HepG2 (cell line): Measurements from ENCODE around the gene ZSCAN32. TPM values are rescaled to one million over a fixed set of nuclear protein-coding genes. Genes with fewer than 3 reads are reported as not detected.
A peak's percentile ranks its signal among the peaks of the same experiment; 100 is the strongest.

ENCODE experiments used
- GABPA ChIP-seq, 2 experiments: IDR thresholded peaks; 2 replicates each; pipeline ENCODE4 v1.6.1; 2011 to 2016; ENCODE audit warnings: low read depth in 2 of 2, low read length in 1 of 2, missing biosample characterization in 1 of 2, missing genetic modification characterization in 1 of 2
- HCFC1 ChIP-seq: fragments of 150-350 bp; IDR thresholded peaks from 2 replicates; pipeline ENCODE4 v1.6.1; 2014; ENCODE audit warnings: low read depth, low read length
- MED1 ChIP-seq: sonication (generic); formaldehyde crosslinking; IDR thresholded peaks from 2 replicates; pipeline ENCODE4 v1.4.0; 2020; ENCODE audit warnings: missing genetic modification reagents
- MLX ChIP-seq: IDR thresholded peaks from 2 replicates; pipeline ENCODE4 v1.6.1; 2016
- PAWR ChIP-seq: sonication (generic); formaldehyde crosslinking; IDR thresholded peaks from 2 replicates; pipeline ENCODE4 v1.4.0; 2020; ENCODE audit warnings: missing genetic modification reagents, mild to moderate bottlenecking, borderline replicate concordance
- SMAD1 ChIP-seq: sonication (generic); formaldehyde crosslinking; IDR thresholded peaks from 2 replicates; pipeline ENCODE4 v1.4.0; 2020; ENCODE audit warnings: missing genetic modification reagents, low read depth, mild to moderate bottlenecking, borderline replicate concordance
- SMARCE1 ChIP-seq: fragments of 450-650 bp; IDR thresholded peaks from 2 replicates; pipeline ENCODE4 v1.6.1; 2017; ENCODE audit warnings: borderline replicate concordance
- TBP ChIP-seq: sonication (generic); formaldehyde crosslinking; IDR thresholded peaks from 2 replicates; pipeline ENCODE4 v1.5.0; 2020; ENCODE audit warnings: missing genetic modification reagents
- TBX3 ChIP-seq: fragments of 450-650 bp; IDR thresholded peaks from 2 replicates; pipeline ENCODE4 v1.6.1; 2017; ENCODE audit warnings: antibody characterized with exemption, mild to moderate bottlenecking, inconsistent platforms, borderline replicate concordance
- WIZ ChIP-seq: sonication (generic); formaldehyde crosslinking; IDR thresholded peaks from 2 replicates; pipeline ENCODE4 v1.5.1; 2020; ENCODE audit warnings: mild to moderate bottlenecking, missing genetic modification reagents
- ZEB1 ChIP-seq: IDR thresholded peaks from 2 replicates; pipeline ENCODE4 v1.6.1; 2012; ENCODE audit warnings: mild to moderate bottlenecking, low read depth, inconsistent platforms; ENCODE audit not compliant: insufficient replicate concordance
- ZFAT ChIP-seq: sonication (generic); formaldehyde crosslinking; conservative IDR thresholded peaks from 2 replicates; pipeline ENCODE4 v1.8.1; 2023; ENCODE audit warnings: missing genetic modification reagents, inconsistent platforms
- ZFP41 ChIP-seq: sonication (generic); formaldehyde crosslinking; IDR thresholded peaks from 2 replicates; pipeline ENCODE4 v1.4.0; 2020; ENCODE audit warnings: mild to moderate bottlenecking, missing genetic modification reagents, borderline replicate concordance
- ZMYM3 ChIP-seq: sonication (generic); formaldehyde crosslinking; IDR thresholded peaks from 2 replicates; pipeline ENCODE4 v1.5.1; 2020; ENCODE audit warnings: mild to moderate bottlenecking, missing genetic modification reagents
- ZNF136 ChIP-seq: sonication (generic); formaldehyde crosslinking; IDR thresholded peaks from 2 replicates; pipeline ENCODE4 v1.8.1; 2022; ENCODE audit warnings: low read depth, mild to moderate bottlenecking, moderate library complexity, missing genetic modification reagents
- ZNF644 ChIP-seq: IDR thresholded peaks from 2 replicates; pipeline ENCODE4 v1.6.1; 2016; ENCODE audit warnings: low read depth
- polyA plus RNA-seq, 8 experiments: library from polyadenylated mRNA; depleted of rRNA in 3 of 8; stranded (reverse) in 7 of 8; unstranded in 1 of 8; fragments of >200 nt; fragmentation: Illumina TruSeq in 4 of 8; extraction: Trizol in 4 of 8; gene quantifications; 2 replicates each; pipeline versions ENCODE4 v1.2.1 to v1.2.3, GENCODE V29; 2011 to 2016; ENCODE audit warnings: low read depth in 4 of 8, missing spikeins in 1 of 8, mixed read lengths in 1 of 8; ENCODE audit not compliant: insufficient read depth in 1 of 8
- total RNA-seq, 5 experiments: library from RNA; depleted of rRNA; stranded (reverse); fragments of >200 nt; fragmentation: Illumina TruSeq; extraction: Trizol; gene quantifications; 2 replicates each; pipeline ENCODE4 v1.2.3, GENCODE V29; 2016; ENCODE audit warnings: low read depth in 1 of 5
- TF ChIP-seq, protein P1 (sequence below): IDR thresholded peaks from 2 replicates; pipeline ENCODE4 v1.6.1; 2016; ENCODE audit warnings: missing compliant biosample characterization, missing genetic modification reagents, borderline replicate concordance
- TF ChIP-seq, protein P2 (sequence below): IDR thresholded peaks from 2 replicates; pipeline ENCODE4 v1.6.1; 2016; ENCODE audit warnings: low read depth, missing genetic modification reagents, missing compliant biosample characterization
- TF ChIP-seq, protein P3 (sequence below): sonication (generic); formaldehyde crosslinking; IDR thresholded peaks from 2 replicates; pipeline ENCODE4 v1.5.0; 2020; ENCODE audit warnings: mild to moderate bottlenecking, missing genetic modification reagents

Gene ZSCAN32
- total and polyA plus RNA-seq, 2 of the 13 experiments (the other 11 are each of a cell fraction or from before 2014, with no cell fraction given), result 10.7 to 12.8 TPM

DNA sequence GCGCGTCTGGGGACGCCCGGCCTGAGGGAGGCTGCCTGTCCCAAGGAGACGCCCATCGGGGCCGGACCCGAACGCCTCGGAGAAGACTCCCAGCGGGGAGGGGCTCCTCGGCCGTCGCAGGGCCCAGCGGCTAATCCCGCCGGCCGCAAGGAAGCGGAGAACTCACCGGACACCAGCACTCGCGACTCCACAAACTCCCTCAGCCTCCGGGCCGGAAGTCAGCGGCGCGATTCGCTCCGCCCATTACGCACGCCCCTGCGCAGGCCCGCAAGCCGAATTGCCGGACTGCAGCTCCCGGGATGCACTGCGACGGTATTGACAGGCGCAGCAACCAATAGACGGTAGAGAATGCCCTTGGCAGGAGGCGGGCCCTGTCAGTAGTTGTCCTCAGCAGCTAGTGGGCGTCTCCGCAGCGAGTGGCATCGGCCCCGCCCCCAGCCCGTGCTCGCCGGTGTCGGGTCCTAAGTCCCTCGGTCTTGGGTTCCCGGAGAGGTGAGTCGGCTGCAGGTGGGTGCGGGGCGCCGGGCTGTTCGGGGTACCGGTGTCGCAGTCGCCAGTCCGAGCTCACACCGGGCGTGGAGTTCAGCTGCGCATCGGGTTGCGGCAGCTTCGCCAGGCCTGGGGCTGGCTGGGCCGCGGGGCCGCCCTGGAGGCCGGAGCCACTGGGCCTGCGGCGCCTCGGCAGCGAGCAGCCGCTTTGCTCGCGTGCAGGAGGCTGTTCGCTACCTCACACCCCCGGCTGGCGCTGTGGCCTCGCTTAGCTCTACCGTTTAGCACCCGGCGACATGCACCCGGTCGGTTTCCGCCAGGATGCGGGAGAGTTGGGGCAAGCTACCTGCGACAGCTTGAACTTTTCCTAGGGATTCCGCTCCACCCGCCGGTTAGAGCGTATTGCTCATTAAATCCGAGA is at the start of gene ZSCAN32, which contains the start of gene ZNF174 (continued):
- TF ChIP-seq, protein P1, sequence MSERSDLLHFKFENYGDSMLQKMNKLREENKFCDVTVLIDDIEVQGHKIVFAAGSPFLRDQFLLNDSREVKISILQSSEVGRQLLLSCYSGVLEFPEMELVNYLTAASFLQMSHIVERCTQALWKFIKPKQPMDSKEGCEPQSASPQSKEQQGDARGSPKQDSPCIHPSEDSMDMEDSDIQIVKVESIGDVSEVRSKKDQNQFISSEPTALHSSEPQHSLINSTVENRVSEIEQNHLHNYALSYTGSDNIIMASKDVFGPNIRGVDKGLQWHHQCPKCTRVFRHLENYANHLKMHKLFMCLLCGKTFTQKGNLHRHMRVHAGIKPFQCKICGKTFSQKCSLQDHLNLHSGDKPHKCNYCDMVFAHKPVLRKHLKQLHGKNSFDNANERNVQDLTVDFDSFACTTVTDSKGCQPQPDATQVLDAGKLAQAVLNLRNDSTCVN (CRISPR knock-in tag), result peak; percentile 35; the same call in 1 of the 2 replicates
- TF ChIP-seq, protein P2, sequence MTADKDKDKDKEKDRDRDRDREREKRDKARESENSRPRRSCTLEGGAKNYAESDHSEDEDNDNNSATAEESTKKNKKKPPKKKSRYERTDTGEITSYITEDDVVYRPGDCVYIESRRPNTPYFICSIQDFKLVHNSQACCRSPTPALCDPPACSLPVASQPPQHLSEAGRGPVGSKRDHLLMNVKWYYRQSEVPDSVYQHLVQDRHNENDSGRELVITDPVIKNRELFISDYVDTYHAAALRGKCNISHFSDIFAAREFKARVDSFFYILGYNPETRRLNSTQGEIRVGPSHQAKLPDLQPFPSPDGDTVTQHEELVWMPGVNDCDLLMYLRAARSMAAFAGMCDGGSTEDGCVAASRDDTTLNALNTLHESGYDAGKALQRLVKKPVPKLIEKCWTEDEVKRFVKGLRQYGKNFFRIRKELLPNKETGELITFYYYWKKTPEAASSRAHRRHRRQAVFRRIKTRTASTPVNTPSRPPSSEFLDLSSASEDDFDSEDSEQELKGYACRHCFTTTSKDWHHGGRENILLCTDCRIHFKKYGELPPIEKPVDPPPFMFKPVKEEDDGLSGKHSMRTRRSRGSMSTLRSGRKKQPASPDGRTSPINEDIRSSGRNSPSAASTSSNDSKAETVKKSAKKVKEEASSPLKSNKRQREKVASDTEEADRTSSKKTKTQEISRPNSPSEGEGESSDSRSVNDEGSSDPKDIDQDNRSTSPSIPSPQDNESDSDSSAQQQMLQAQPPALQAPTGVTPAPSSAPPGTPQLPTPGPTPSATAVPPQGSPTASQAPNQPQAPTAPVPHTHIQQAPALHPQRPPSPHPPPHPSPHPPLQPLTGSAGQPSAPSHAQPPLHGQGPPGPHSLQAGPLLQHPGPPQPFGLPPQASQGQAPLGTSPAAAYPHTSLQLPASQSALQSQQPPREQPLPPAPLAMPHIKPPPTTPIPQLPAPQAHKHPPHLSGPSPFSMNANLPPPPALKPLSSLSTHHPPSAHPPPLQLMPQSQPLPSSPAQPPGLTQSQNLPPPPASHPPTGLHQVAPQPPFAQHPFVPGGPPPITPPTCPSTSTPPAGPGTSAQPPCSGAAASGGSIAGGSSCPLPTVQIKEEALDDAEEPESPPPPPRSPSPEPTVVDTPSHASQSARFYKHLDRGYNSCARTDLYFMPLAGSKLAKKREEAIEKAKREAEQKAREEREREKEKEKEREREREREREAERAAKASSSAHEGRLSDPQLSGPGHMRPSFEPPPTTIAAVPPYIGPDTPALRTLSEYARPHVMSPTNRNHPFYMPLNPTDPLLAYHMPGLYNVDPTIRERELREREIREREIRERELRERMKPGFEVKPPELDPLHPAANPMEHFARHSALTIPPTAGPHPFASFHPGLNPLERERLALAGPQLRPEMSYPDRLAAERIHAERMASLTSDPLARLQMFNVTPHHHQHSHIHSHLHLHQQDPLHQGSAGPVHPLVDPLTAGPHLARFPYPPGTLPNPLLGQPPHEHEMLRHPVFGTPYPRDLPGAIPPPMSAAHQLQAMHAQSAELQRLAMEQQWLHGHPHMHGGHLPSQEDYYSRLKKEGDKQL (CRISPR knock-in tag), result no peak
- peak; percentile 83 for TF ChIP-seq HCFC1
- no peak for TF ChIP-seq WIZ
- no peak for TF ChIP-seq ZEB1
- TF ChIP-seq SMARCE1, result no peak
- TF ChIP-seq ZFP41 (CRISPR knock-in tag), result no peak
- 0 out of 2 replicates have a peak, but pooled peaks have one; percentile 23 for TF ChIP-seq MLX (CRISPR knock-in tag)
- no peak for TF ChIP-seq ZFAT (CRISPR knock-in tag)
- TF ChIP-seq PAWR (CRISPR knock-in tag), result no peak; the same call in 1 of the 2 replicates
- TF ChIP-seq SMAD1 (CRISPR knock-in tag), result peak; percentile 50; the same call in 1 of the 2 replicates
- TF ChIP-seq, protein P3, sequence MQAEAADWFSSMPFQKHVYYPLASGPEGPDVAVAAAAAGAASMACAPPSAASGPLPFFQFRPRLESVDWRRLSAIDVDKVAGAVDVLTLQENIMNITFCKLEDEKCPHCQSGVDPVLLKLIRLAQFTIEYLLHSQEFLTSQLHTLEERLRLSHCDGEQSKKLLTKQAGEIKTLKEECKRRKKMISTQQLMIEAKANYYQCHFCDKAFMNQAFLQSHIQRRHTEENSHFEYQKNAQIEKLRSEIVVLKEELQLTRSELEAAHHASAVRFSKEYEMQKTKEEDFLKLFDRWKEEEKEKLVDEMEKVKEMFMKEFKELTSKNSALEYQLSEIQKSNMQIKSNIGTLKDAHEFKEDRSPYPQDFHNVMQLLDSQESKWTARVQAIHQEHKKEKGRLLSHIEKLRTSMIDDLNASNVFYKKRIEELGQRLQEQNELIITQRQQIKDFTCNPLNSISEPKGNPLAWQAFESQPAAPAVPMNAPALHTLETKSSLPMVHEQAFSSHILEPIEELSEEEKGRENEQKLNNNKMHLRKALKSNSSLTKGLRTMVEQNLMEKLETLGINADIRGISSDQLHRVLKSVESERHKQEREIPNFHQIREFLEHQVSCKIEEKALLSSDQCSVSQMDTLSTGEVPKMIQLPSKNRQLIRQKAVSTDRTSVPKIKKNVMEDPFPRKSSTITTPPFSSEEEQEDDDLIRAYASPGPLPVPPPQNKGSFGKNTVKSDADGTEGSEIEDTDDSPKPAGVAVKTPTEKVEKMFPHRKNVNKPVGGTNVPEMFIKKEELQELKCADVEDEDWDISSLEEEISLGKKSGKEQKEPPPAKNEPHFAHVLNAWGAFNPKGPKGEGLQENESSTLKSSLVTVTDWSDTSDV (CRISPR knock-in tag), result no peak
- TF ChIP-seq TBX3, result peak; percentile 67
- peak; percentile 78 for TF ChIP-seq MED1 (CRISPR knock-in tag)
- peak; percentile 64; the same call in 1 of the 2 replicates for TF ChIP-seq ZMYM3
- TF ChIP-seq ZNF644 (CRISPR knock-in tag), result no peak
- no peak for TF ChIP-seq ZNF136 (CRISPR knock-in tag)
- peak; percentile 72 for TF ChIP-seq GABPA (IDR thresholded peaks at IDR 0.05; ENCODE audit: low read depth, low read length)
- TF ChIP-seq GABPA (CRISPR knock-in tag; IDR thresholded peaks at IDR 0.05; ENCODE audit: low read depth), result peak; percentile 94
- no peak for TF ChIP-seq TBP
